HG03354 (cell line): Measurements from ENCODE around the gene TOP2B.

ENCODE experiments used
- ATAC-seq: cut with Tn5 transposase; IDR thresholded peaks from one replicate; pipeline ENCODE4 v1.9.1; 2021; ENCODE audit warnings: mild to moderate bottlenecking; ENCODE audit not compliant: unreplicated experiment, poor library complexity, severe bottlenecking

The TOP2B gene

GRCh38 chr3:25568525-25569078 is 96.1 kb downstream of the TOP2B start:
- ATAC-seq = no peak

- no peak for ATAC-seq
These were observed 96.7 kb downstream of the TOP2B start for GRCh38 chr3:25567806-25568524.

- no peak for ATAC-seq
These were observed 97.3 kb downstream of the TOP2B start for GRCh38 chr3:25567388-25567787.

GRCh38 chr3:25566358-25566920 is 98.3 kb downstream of the TOP2B start:
- no peak for ATAC-seq

GRCh38 chr3:25565807-25566206 is 98.9 kb downstream of the TOP2B start:
- ATAC-seq = no peak

GRCh38 chr3:25564075-25564474 is 100.6 kb downstream of the TOP2B start:
- ATAC-seq = no peak

GRCh38 chr3:25563601-25564000 is 101.1 kb downstream of the TOP2B start:
- no peak for ATAC-seq

- ATAC-seq = no peak
These were observed 105.9 kb downstream of the TOP2B start for GRCh38 chr3:25558796-25559195.

- ATAC-seq = no peak
These were observed 106.6 kb downstream of the TOP2B start for GRCh38 chr3:25558121-25558520.

GRCh38 chr3:25557694-25558093 is 107.0 kb downstream of the TOP2B start:
- ATAC-seq = no peak

GRCh38 chr3:25556447-25556846 is 108.3 kb downstream of the TOP2B start:
- no peak for ATAC-seq

GRCh38 chr3:25555695-25556437 is 108.8 kb downstream of the TOP2B start:
- ATAC-seq = no peak

GRCh38 chr3:25554376-25554775 is 110.3 kb downstream of the TOP2B start:
- no peak for ATAC-seq

GRCh38 chr3:25552251-25552650 is 112.5 kb downstream of the TOP2B start:
- ATAC-seq = no peak

GRCh38 chr3:25548836-25549235 is 115.9 kb downstream of the TOP2B start:
- ATAC-seq = no peak

- no peak for ATAC-seq
These were observed 116.6 kb downstream of the TOP2B start for GRCh38 chr3:25547943-25548674.
